GM21360 (cell line): ENCODE data around the gene TTYH3.
"Not testable (repeated sequence)": the region's sequence is repeated elsewhere in the genome, so short reads cannot be mapped to it uniquely, and the experiment has no call there.

Experiments used
- ATAC-seq: cut with Tn5 transposase; IDR thresholded peaks from one replicate; pipeline ENCODE4 v1.9.1; 2021; ENCODE audit warnings: mild to moderate bottlenecking, moderate library complexity; ENCODE audit not compliant: unreplicated experiment

Gene TTYH3

GRCh38 chr7:2662273-2663120 lies 30.7 kb downstream of the TTYH3 start:
- no peak for ATAC-seq

- no peak for ATAC-seq
These were observed 31.5 kb downstream of the TTYH3 start for GRCh38 chr7:2663121-2663886.

- ATAC-seq, result no peak
These were observed 32.2 kb downstream of the TTYH3 start for GRCh38 chr7:2663960-2664359.

- ATAC-seq, result no peak
These were observed 33.6 kb downstream of the TTYH3 start for GRCh38 chr7:2665359-2665791.

GRCh38 chr7:2666155-2666554 lies 34.4 kb downstream of the TTYH3 start:
- no peak for ATAC-seq

- ATAC-seq, result no peak
These were observed 34.9 kb downstream of the TTYH3 start for GRCh38 chr7:2666588-2667250.

GRCh38 chr7:2667843-2668242 lies 36.1 kb downstream of the TTYH3 start:
- ATAC-seq, result no peak

GRCh38 chr7:2668401-2668800 lies 36.6 kb downstream of the TTYH3 start:
- no peak for ATAC-seq

- no peak for ATAC-seq
These were observed 38.4 kb downstream of the TTYH3 start for GRCh38 chr7:2670171-2670570.

- ATAC-seq, result no peak
These were observed 39.1 kb downstream of the TTYH3 start for GRCh38 chr7:2670720-2671391.

GRCh38 chr7:2673214-2673613 lies 41.4 kb downstream of the TTYH3 start:
- ATAC-seq, result not testable (repeated sequence)

GRCh38 chr7:2673934-2674333 lies 42.1 kb downstream of the TTYH3 start:
- no peak for ATAC-seq

- ATAC-seq, result no peak
These were observed 43.5 kb downstream of the TTYH3 start for GRCh38 chr7:2675256-2675764.

GRCh38 chr7:2676576-2676975 lies 44.8 kb downstream of the TTYH3 start:
- not testable (repeated sequence) for ATAC-seq

GRCh38 chr7:2678454-2678853 lies 46.7 kb downstream of the TTYH3 start:
- not testable (repeated sequence) for ATAC-seq

- ATAC-seq, result not testable (repeated sequence)
These were observed 47.6 kb downstream of the TTYH3 start for GRCh38 chr7:2679135-2680127.

GRCh38 chr7:2680256-2680655 lies 48.5 kb downstream of the TTYH3 start:
- no peak for ATAC-seq

GRCh38 chr7:2680792-2681490 lies 49.2 kb downstream of the TTYH3 start:
- no peak for ATAC-seq
